HepG2 (cell line): Measurements from ENCODE around the gene AGT. TPM values are rescaled to one million over a fixed set of nuclear protein-coding genes. Genes with fewer than 3 reads are reported as not detected.

Source experiments
- IRF2 ChIP-seq: IDR thresholded peaks from 2 replicates; pipeline ENCODE4 v1.6.1; 2018; ENCODE audit warnings: missing genetic modification reagents, missing compliant biosample characterization
- KDM3A ChIP-seq: IDR thresholded peaks from 2 replicates; pipeline ENCODE4 v1.6.1; 2018; ENCODE audit warnings: low read depth, missing compliant biosample characterization
- MAFK ChIP-seq, 2 experiments: IDR thresholded peaks in 1 of 2; conservative IDR thresholded peaks in 1 of 2; 2 replicates each; pipeline ENCODE4 v1.6.1; 2011; ENCODE audit warnings: improper control_type of control experiment in 2 of 2, low read length in 2 of 2
- MEIS2 ChIP-seq: sonication (generic); formaldehyde crosslinking; IDR thresholded peaks from 2 replicates; pipeline ENCODE4 v1.9.0; 2021; ENCODE audit warnings: mild to moderate bottlenecking, missing genetic modification reagents
- NR2F1 ChIP-seq, 2 experiments: fragments of 450-650 bp in 1 of 2; formaldehyde crosslinking in 1 of 2; IDR thresholded peaks; 2 replicates each; pipeline versions ENCODE4 v1.5.0 to v1.6.1; 2016 to 2020; ENCODE audit warnings: mild to moderate bottlenecking in 1 of 2, missing compliant biosample characterization in 1 of 2, missing genetic modification reagents in 1 of 2, moderate library complexity in 1 of 2
- SIN3B ChIP-seq: fragments of 150-350 bp; IDR thresholded peaks from 2 replicates; pipeline ENCODE4 v1.6.1; 2014; ENCODE audit warnings: low read length
- TEAD2 ChIP-seq: sonication (generic); formaldehyde crosslinking; IDR thresholded peaks from 2 replicates; pipeline ENCODE4 v1.9.0; 2021; ENCODE audit warnings: missing genetic modification reagents
- ZNF83 ChIP-seq: sonication (generic); formaldehyde crosslinking; IDR thresholded peaks from 2 replicates; pipeline ENCODE4 v1.4.0; 2020; ENCODE audit warnings: missing genetic modification reagents, mild to moderate bottlenecking, borderline replicate concordance
- polyA plus RNA-seq, 8 experiments: library from polyadenylated mRNA; depleted of rRNA in 3 of 8; stranded (reverse) in 7 of 8; unstranded in 1 of 8; fragments of >200 nt; fragmentation: Illumina TruSeq in 4 of 8; extraction: Trizol in 4 of 8; gene quantifications; 2 replicates each; pipeline versions ENCODE4 v1.2.1 to v1.2.3, GENCODE V29; 2011 to 2016; ENCODE audit warnings: low read depth in 4 of 8, missing spikeins in 1 of 8, mixed read lengths in 1 of 8; ENCODE audit not compliant: insufficient read depth in 1 of 8
- total RNA-seq, 5 experiments: library from RNA; depleted of rRNA; stranded (reverse); fragments of >200 nt; fragmentation: Illumina TruSeq; extraction: Trizol; gene quantifications; 2 replicates each; pipeline ENCODE4 v1.2.3, GENCODE V29; 2016; ENCODE audit warnings: low read depth in 1 of 5
- TF ChIP-seq, protein P1 (sequence below): sonication (generic); formaldehyde crosslinking; IDR thresholded peaks from 2 replicates; pipeline ENCODE4 v1.5.0; 2020; ENCODE audit warnings: mild to moderate bottlenecking, missing genetic modification reagents, borderline replicate concordance
- TF ChIP-seq, protein P2 (sequence below): IDR thresholded peaks from 2 replicates; pipeline ENCODE4 v1.6.1; 2018; ENCODE audit warnings: missing genetic modification reagents, mild to moderate bottlenecking, missing compliant biosample characterization
- TF ChIP-seq, protein P3 (sequence below): sonication (generic); formaldehyde crosslinking; IDR thresholded peaks from 2 replicates; pipeline ENCODE4 v1.9.0; 2021; ENCODE audit warnings: missing genetic modification reagents, borderline replicate concordance
- TF ChIP-seq, protein P4 (sequence below): sonication (generic); formaldehyde crosslinking; IDR thresholded peaks from 2 replicates; pipeline ENCODE4 v1.4.0; 2020; ENCODE audit warnings: mild to moderate bottlenecking, missing genetic modification reagents
- TF ChIP-seq, protein P5 (sequence below): sonication (generic); formaldehyde crosslinking; IDR thresholded peaks from 2 replicates; pipeline ENCODE4 v1.4.0; 2020; ENCODE audit warnings: missing genetic modification reagents

The AGT gene
- total and polyA plus RNA-seq, 2 of the 13 experiments (the other 11 are each of a cell fraction or from before 2014, with no cell fraction given) = 892 to 2,071 TPM

DNA sequence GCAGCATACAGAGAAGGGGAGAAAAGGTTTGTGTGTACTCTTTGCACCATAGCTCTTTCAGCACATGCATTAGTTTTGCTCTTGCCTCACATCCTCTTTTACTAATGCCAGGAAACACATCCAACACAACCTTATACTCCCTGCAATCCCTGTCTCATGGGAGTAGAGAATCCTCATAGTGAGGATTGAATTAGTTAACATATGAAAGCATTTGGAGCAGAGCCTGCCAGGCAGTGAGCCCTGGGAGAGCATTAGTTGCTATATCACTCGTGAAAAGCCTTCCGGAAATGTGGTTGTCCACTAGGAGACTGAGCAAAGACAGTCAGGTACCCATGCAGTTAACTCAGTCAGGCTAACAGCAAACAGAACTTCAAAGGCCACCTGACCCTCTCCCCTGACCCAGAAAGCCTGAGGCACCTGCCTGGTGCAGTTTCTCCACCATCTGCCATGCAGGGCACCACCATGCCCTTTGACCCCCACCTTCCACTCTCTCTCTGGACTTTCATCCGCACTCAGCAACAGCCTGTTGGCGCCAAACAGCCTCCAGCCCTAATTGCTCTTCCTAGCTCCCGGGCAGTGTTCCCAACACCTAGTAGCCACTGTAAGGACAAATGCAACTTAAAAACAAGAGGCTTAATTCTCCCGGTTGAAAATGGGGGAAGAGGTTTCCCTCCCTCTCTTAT, 14.9 kb upstream of the AGT start (continued):
- TF ChIP-seq, protein P1, sequence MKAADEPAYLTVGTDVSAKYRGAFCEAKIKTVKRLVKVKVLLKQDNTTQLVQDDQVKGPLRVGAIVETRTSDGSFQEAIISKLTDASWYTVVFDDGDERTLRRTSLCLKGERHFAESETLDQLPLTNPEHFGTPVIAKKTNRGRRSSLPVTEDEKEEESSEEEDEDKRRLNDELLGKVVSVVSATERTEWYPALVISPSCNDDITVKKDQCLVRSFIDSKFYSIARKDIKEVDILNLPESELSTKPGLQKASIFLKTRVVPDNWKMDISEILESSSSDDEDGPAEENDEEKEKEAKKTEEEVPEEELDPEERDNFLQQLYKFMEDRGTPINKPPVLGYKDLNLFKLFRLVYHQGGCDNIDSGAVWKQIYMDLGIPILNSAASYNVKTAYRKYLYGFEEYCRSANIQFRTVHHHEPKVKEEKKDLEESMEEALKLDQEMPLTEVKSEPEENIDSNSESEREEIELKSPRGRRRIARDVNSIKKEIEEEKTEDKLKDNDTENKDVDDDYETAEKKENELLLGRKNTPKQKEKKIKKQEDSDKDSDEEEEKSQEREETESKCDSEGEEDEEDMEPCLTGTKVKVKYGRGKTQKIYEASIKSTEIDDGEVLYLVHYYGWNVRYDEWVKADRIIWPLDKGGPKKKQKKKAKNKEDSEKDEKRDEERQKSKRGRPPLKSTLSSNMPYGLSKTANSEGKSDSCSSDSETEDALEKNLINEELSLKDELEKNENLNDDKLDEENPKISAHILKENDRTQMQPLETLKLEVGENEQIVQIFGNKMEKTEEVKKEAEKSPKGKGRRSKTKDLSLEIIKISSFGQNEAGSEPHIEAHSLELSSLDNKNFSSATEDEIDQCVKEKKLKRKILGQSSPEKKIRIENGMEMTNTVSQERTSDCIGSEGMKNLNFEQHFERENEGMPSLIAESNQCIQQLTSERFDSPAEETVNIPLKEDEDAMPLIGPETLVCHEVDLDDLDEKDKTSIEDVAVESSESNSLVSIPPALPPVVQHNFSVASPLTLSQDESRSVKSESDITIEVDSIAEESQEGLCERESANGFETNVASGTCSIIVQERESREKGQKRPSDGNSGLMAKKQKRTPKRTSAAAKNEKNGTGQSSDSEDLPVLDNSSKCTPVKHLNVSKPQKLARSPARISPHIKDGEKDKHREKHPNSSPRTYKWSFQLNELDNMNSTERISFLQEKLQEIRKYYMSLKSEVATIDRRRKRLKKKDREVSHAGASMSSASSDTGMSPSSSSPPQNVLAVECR (CRISPR knock-in tag) = peak; percentile 86; the same call in 1 of the 2 replicates
- TF ChIP-seq MEIS2 (CRISPR knock-in tag) (peak; percentile 90), SIN3B (no peak), TEAD2 (no peak), MAFK (conservative IDR thresholded peaks at IDR 0.05 in 1 of 2, IDR thresholded peaks at IDR 0.05 in 1 of 2; ENCODE audit: low read length in 2 of 2) (no peak), ZNF83 (0 out of 2 replicates have a peak, but pooled peaks have one; percentile 80), KDM3A (CRISPR knock-in tag) (peak; percentile 96), NR2F1 (CRISPR knock-in tag; IDR thresholded peaks at IDR 0.05) (peak; percentile 100), IRF2 (CRISPR knock-in tag) (peak; percentile 96)
- TF ChIP-seq, protein P2, sequence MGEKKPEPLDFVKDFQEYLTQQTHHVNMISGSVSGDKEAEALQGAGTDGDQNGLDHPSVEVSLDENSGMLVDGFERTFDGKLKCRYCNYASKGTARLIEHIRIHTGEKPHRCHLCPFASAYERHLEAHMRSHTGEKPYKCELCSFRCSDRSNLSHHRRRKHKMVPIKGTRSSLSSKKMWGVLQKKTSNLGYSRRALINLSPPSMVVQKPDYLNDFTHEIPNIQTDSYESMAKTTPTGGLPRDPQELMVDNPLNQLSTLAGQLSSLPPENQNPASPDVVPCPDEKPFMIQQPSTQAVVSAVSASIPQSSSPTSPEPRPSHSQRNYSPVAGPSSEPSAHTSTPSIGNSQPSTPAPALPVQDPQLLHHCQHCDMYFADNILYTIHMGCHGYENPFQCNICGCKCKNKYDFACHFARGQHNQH (CRISPR knock-in tag) = peak; percentile 98
- TF ChIP-seq, protein P3, sequence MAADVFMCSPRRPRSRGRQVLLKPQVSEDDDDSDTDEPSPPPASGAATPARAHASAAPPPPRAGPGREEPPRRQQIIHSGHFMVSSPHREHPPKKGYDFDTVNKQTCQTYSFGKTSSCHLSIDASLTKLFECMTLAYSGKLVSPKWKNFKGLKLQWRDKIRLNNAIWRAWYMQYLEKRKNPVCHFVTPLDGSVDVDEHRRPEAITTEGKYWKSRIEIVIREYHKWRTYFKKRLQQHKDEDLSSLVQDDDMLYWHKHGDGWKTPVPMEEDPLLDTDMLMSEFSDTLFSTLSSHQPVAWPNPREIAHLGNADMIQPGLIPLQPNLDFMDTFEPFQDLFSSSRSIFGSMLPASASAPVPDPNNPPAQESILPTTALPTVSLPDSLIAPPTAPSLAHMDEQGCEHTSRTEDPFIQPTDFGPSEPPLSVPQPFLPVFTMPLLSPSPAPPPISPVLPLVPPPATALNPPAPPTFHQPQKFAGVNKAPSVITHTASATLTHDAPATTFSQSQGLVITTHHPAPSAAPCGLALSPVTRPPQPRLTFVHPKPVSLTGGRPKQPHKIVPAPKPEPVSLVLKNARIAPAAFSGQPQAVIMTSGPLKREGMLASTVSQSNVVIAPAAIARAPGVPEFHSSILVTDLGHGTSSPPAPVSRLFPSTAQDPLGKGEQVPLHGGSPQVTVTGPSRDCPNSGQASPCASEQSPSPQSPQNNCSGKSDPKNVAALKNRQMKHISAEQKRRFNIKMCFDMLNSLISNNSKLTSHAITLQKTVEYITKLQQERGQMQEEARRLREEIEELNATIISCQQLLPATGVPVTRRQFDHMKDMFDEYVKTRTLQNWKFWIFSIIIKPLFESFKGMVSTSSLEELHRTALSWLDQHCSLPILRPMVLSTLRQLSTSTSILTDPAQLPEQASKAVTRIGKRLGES (CRISPR knock-in tag) = peak; percentile 20; the same call in 1 of the 2 replicates
- TF ChIP-seq, protein P4, sequence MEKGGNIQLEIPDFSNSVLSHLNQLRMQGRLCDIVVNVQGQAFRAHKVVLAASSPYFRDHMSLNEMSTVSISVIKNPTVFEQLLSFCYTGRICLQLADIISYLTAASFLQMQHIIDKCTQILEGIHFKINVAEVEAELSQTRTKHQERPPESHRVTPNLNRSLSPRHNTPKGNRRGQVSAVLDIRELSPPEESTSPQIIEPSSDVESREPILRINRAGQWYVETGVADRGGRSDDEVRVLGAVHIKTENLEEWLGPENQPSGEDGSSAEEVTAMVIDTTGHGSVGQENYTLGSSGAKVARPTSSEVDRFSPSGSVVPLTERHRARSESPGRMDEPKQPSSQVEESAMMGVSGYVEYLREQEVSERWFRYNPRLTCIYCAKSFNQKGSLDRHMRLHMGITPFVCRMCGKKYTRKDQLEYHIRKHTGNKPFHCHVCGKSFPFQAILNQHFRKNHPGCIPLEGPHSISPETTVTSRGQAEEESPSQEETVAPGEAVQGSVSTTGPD (CRISPR knock-in tag) = peak; percentile 99
- TF ChIP-seq, protein P5, sequence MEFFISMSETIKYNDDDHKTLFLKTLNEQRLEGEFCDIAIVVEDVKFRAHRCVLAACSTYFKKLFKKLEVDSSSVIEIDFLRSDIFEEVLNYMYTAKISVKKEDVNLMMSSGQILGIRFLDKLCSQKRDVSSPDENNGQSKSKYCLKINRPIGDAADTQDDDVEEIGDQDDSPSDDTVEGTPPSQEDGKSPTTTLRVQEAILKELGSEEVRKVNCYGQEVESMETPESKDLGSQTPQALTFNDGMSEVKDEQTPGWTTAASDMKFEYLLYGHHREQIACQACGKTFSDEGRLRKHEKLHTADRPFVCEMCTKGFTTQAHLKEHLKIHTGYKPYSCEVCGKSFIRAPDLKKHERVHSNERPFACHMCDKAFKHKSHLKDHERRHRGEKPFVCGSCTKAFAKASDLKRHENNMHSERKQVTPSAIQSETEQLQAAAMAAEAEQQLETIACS = no peak
